ENCODE results near the gene PPP1R12C.

- TF ChIP-seq CTCF (IDR thresholded peaks at IDR 0.05; ENCODE audit: low read length) (no peak), EZH2 (IDR thresholded peaks at IDR 0.05; ENCODE audit: borderline replicate concordance, low read length) (no peak)
Measured at GRCh38 chr19:55111238-55111831, 6.1 kb downstream of the PPP1R12C start.

Data from OCI-LY1 (cell line).